H1 (cell line): Measurements from ENCODE around the gene CNDP1. TPM values are rescaled to one million over a fixed set of nuclear protein-coding genes. Genes with fewer than 3 reads are reported as not detected.

ENCODE experiments used
- CTCF ChIA-PET: fragments of 300-600 bp; sonication (Branson Sonifier 250); formaldehyde crosslinking; loops from one replicate; lab custom pipeline; 2021; ENCODE audit not compliant: partially characterized antibody; lab: Charles Lee
- POLR2A ChIA-PET: fragments of 300-600 bp; sonication (Branson Sonifier 250); formaldehyde crosslinking; loops from one replicate; lab custom pipeline; 2021; ENCODE audit warnings: inconsistent platforms; ENCODE audit not compliant: partially characterized antibody; lab: Charles Lee
- DNase-seq, 2 experiments: peaks; one replicate each; pipeline versions ENCODE4 v3.0.0 to v3.0.0-alpha.2; 2010 to 2022; ENCODE audit warnings: low spot score in 2 of 2, low read depth in 1 of 2, mixed read lengths in 1 of 2
- FAIRE-seq: peaks from 2 replicates; lab custom pipeline; 2011; peaks lifted over from hg19 to GRCh38; lab: Jason Lieb, UNC
- H2AFZ ChIP-seq: 2 replicates; pipeline ENCODE4 v1.8.1; 2012; ENCODE audit warnings: low read length, inconsistent platforms
- H2AK5ac ChIP-seq: 2 replicates; pipeline ENCODE4 v1.6.1; 2013; ENCODE audit warnings: low read depth, low read length
- H2BK120ac ChIP-seq: replicated peaks from 2 replicates; pipeline ENCODE3; 2013; ENCODE audit warnings: low read depth, low read length, inconsistent platforms
- H2BK12ac ChIP-seq: 2 replicates; pipeline ENCODE4 v1.6.1; 2013; ENCODE audit warnings: low read depth, low read length
- H2BK15ac ChIP-seq: 2 replicates; pipeline ENCODE4 v1.6.1; 2013; ENCODE audit warnings: low read length
- H2BK20ac ChIP-seq: 2 replicates; pipeline ENCODE4 v1.6.1; 2013; ENCODE audit warnings: low read length
- H2BK5ac ChIP-seq: 2 replicates; pipeline ENCODE4 v1.6.1; 2013; ENCODE audit warnings: low read depth, low read length
- H3K14ac ChIP-seq: 2 replicates; pipeline ENCODE4 v1.6.1; 2013; ENCODE audit warnings: inconsistent platforms; ENCODE audit not compliant: insufficient read length
- H3K18ac ChIP-seq: 2 replicates; pipeline ENCODE4 v1.6.1; 2013; ENCODE audit warnings: low read length; ENCODE audit errors: extremely low read depth
- H3K23ac ChIP-seq: 2 replicates; pipeline ENCODE4 v1.6.1; 2013; ENCODE audit warnings: inconsistent platforms; ENCODE audit not compliant: insufficient read length
- H3K23me2 ChIP-seq: 2 replicates; pipeline ENCODE4 v1.6.1; 2013; ENCODE audit warnings: low read depth, low read length
- H3K27ac ChIP-seq: 2 replicates; pipeline ENCODE4 v1.6.1; 2011; ENCODE audit warnings: low read depth, low read length, inconsistent platforms
- H3K27me3 ChIP-seq, 4 experiments: replicated peaks in 1 of 4; 1 replicate in 1 of 4; 2 replicates in 3 of 4; pipeline versions ENCODE4 v1.6.1 to v1.8.1; 2011 to 2013; ENCODE audit warnings: low read length in 3 of 4, mild to moderate bottlenecking in 3 of 4, inconsistent platforms in 2 of 4, mixed read lengths in 2 of 4, moderate library complexity in 1 of 4; ENCODE audit not compliant: control insufficient read depth in 3 of 4, insufficient read depth in 3 of 4; ENCODE audit errors: extremely low read depth in 1 of 4
- H3K36me3 ChIP-seq, 4 experiments: 2 replicates each; pipeline versions ENCODE4 v1.6.1 to v1.8.1; 2011 to 2013; ENCODE audit warnings: mild to moderate bottlenecking in 4 of 4, low read length in 3 of 4, moderate library complexity in 2 of 4, control low read depth in 1 of 4, inconsistent platforms in 1 of 4; ENCODE audit not compliant: insufficient read depth in 4 of 4, control insufficient read depth in 2 of 4
- H3K4ac ChIP-seq: replicated peaks from 2 replicates; pipeline ENCODE3; 2013; ENCODE audit warnings: low read length, low read depth, mixed read lengths, inconsistent platforms; ENCODE audit not compliant: insufficient read length
- H3K4me1 ChIP-seq, 4 experiments: replicated peaks in 1 of 4; 1 replicate in 1 of 4; 2 replicates in 3 of 4; pipeline versions ENCODE4 v1.6.1 to v1.8.1; 2011 to 2013; ENCODE audit warnings: low read length in 3 of 4, inconsistent platforms in 2 of 4, mixed read lengths in 1 of 4; ENCODE audit not compliant: insufficient read depth in 4 of 4, control insufficient read depth in 3 of 4
- H3K4me2 ChIP-seq, 2 experiments: 2 replicates each; pipeline versions ENCODE4 v1.6.1 to v1.8.1; 2011 to 2013; ENCODE audit warnings: low read depth in 2 of 2, low read length in 2 of 2, control low read depth in 1 of 2, inconsistent platforms in 1 of 2, mild to moderate bottlenecking in 1 of 2; ENCODE audit not compliant: insufficient read depth in 1 of 2
- H3K4me3 ChIP-seq, 4 experiments: fragments of 200-600, 300-600 bp in 1 of 4; sonication (generic), shearing (Covaris generic), sonication (Bioruptor Twin) in 1 of 4; 2 replicates each; pipeline versions ENCODE4 v1.5.1 to v1.8.1; 2011 to 2016; ENCODE audit warnings: low read length in 4 of 4, low read depth in 3 of 4, control low read depth in 2 of 4, inconsistent platforms in 2 of 4, mild to moderate bottlenecking in 2 of 4, mixed read lengths in 1 of 4, moderate library complexity in 1 of 4; ENCODE audit not compliant: insufficient read depth in 2 of 4; ENCODE audit errors: extremely low read depth in 1 of 4
- H3K56ac ChIP-seq: replicated peaks from 2 replicates; pipeline ENCODE3; 2013; ENCODE audit warnings: low read depth, mild to moderate bottlenecking, mixed read lengths, low read length, inconsistent platforms; ENCODE audit not compliant: insufficient read length
- H3K79me1 ChIP-seq: 2 replicates; pipeline ENCODE4 v1.6.1; 2013; ENCODE audit warnings: low read depth, low read length, control low read depth
- H3K79me2 ChIP-seq, 2 experiments: 2 replicates each; pipeline versions ENCODE4 v1.6.1 to v1.8.1; 2012 to 2013; ENCODE audit warnings: low read length in 2 of 2, mild to moderate bottlenecking in 2 of 2, inconsistent platforms in 1 of 2; ENCODE audit not compliant: insufficient read depth in 2 of 2, control insufficient read depth in 1 of 2
- H3K9ac ChIP-seq, 4 experiments: replicated peaks in 1 of 4; 1 replicate in 1 of 4; 2 replicates in 3 of 4; pipeline versions ENCODE4 v1.6.1 to v1.8.1; 2011 to 2013; ENCODE audit warnings: low read depth in 3 of 4, low read length in 3 of 4, control low read depth in 2 of 4, mild to moderate bottlenecking in 2 of 4, moderate library complexity in 2 of 4, inconsistent platforms in 1 of 4; ENCODE audit errors: extremely low read depth in 1 of 4
- H3K9me3 ChIP-seq, 2 experiments: 2 replicates each; pipeline versions ENCODE4 v1.6.1 to v1.8.1; 2012 to 2013; ENCODE audit warnings: mild to moderate bottlenecking in 2 of 2, moderate library complexity in 2 of 2, control low read depth in 1 of 2, inconsistent platforms in 1 of 2, low read depth in 1 of 2, low read length in 1 of 2, mixed read lengths in 1 of 2; ENCODE audit not compliant: insufficient read depth in 2 of 2
- H4K20me1 ChIP-seq, 2 experiments: replicated peaks in 1 of 2; 2 replicates each; pipeline versions ENCODE3 to v1.8.1; 2011 to 2013; ENCODE audit warnings: inconsistent platforms in 2 of 2, low read length in 2 of 2, mild to moderate bottlenecking in 1 of 2; ENCODE audit not compliant: insufficient read depth in 2 of 2, control insufficient read depth in 1 of 2
- H4K5ac ChIP-seq: 2 replicates; pipeline ENCODE4 v1.6.1; 2013; ENCODE audit warnings: low read length, low read depth, mixed read lengths, inconsistent platforms; ENCODE audit not compliant: insufficient read length
- H4K8ac ChIP-seq: 2 replicates; pipeline ENCODE4 v1.8.0; 2013; ENCODE audit warnings: mild to moderate bottlenecking, moderate library complexity, low read length, inconsistent platforms; ENCODE audit not compliant: insufficient read depth; ENCODE audit errors: extremely low read depth
- H4K91ac ChIP-seq: replicated peaks from 2 replicates; pipeline ENCODE3; 2013; ENCODE audit warnings: low read length, mixed read lengths, inconsistent platforms; ENCODE audit not compliant: insufficient read length
- HDAC6 ChIP-seq: IDR thresholded peaks from one replicate; pipeline ENCODE4 v1.7.1; 2012; ENCODE audit warnings: low read depth, mild to moderate bottlenecking, inconsistent platforms, low read length, moderate library complexity
- WGBS, 2 experiments: shearing (Covaris generic) in 1 of 2; methylation state at CpG; one replicate each; pipeline versions ENCODE4 v1.1.6 to v1.1.7; 2013 to 2015; ENCODE audit warnings: low lambda C conversion rate in 2 of 2, mixed read lengths in 2 of 2, inconsistent platforms in 1 of 2, low coverage in 1 of 2, missing lambda C conversion rate in 1 of 2; ENCODE audit not compliant: insufficient replicate concordance in 2 of 2, insufficient coverage in 1 of 2, insufficient read length in 1 of 2; ENCODE audit errors: extremely low coverage in 1 of 2, missing lambda C conversion rate in 1 of 2; 5-methylcytosine and 5-hydroxymethylcytosine counted together
- polyA plus RNA-seq, 7 experiments: library from polyadenylated mRNA; depleted of rRNA in 3 of 7; stranded (reverse) in 5 of 7; unstranded in 2 of 7; fragments of >200 nt in 5 of 7; fragments of 200-250 nt in 2 of 7; gene quantifications; 1 replicate in 5 of 7; 2 replicates in 1 of 7; 4 replicates in 1 of 7; pipeline versions ENCODE4 v1.2.1 to v1.2.3, GENCODE V29; 2011 to 2013; ENCODE audit warnings: missing spikeins in 2 of 7, mixed read lengths in 2 of 7
- total RNA-seq: library from RNA; stranded (reverse); fragmentation: NEBNext Ultra II Directional; extraction: Animal tissue kit (Norgen Biotek cat#: 25700); gene quantifications from 2 replicates; pipeline ENCODE4 v1.2.1, GENCODE V29; 2021

Gene CNDP1
- total and polyA plus RNA-seq, 2 of the 8 experiments (the other 6 are each of a cell fraction or from before 2014, with no cell fraction given), result 0.09 TPM; not detected in 1

DNA sequence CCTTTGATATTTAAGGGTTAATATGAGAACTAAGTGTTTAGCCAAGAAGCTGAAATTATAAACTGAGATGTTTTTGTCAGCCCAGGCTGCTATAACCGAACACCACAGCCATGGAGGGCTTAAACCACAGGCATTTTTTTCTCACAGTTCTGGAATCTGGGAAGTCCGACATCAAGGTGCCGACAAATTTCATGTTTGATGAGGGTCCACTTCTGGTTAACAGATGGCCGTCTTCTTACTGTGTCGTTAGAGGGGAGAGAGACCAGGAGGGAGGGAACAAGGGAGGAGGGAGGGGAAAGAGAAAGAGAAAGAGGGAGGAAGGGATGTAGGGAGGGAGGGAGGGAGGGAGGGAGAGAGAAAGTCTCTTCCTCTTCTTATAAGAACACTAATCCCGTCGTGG is 44.6 kb upstream of the CNDP1 start:
- H3K18ac ChIP-seq, result no peak overlapping the region
- no peak overlapping the region for H3K27ac ChIP-seq
- H2BK12ac ChIP-seq, result no peak overlapping the region
- no peak overlapping the region for H4K8ac ChIP-seq
- H3K4me2 ChIP-seq, result no peak overlapping the region
- CTCF ChIA-PET, result interaction anchor here (0.6 to 7.4 kb wide), 6 partner anchors 8 to 1187 kb away, joined by 3 to 98 read pairs (median 3); no protein-coding TSS in a partner anchor
- H3K23me2 ChIP-seq, result no peaks in the 10 kb centered on the region
- no peak overlapping the region for H3K23ac ChIP-seq
- no peak overlapping the region for H4K5ac ChIP-seq
- no peak overlapping the region for H3K4me3 ChIP-seq
- H3K9ac ChIP-seq, result no peak overlapping the region
- H3K79me1 ChIP-seq, result no peaks in the 10 kb centered on the region
- no peak overlapping the region for H2AK5ac ChIP-seq
- no peak for FAIRE-seq
- H2BK120ac ChIP-seq, result no peak overlapping the region
- no peaks in the 10 kb centered on the region for H4K20me1 ChIP-seq
- no peak for DNase-seq
- H3K79me2 ChIP-seq, result no peaks in the 10 kb centered on the region
- no peak overlapping the region for H3K56ac ChIP-seq
- H3K4me1 ChIP-seq, result peaks cover 0 to 3% (median 0%) of the 10 kb centered on the region in 4 experiments; a peak in 1 of 7 replicates
- no peak overlapping the region for H2BK20ac ChIP-seq
- H4K91ac ChIP-seq, result no peak overlapping the region
- POLR2A ChIA-PET, result no interaction called here
- WGBS, 2 experiments, result 84% methylated on average over 7 of the region's 7 CpGs; no CpG with 5 or more reads in 1 of the 2 experiments
- H2BK5ac ChIP-seq, result no peak overlapping the region
- H3K14ac ChIP-seq, result no peak overlapping the region
- no peak overlapping the region for H3K4ac ChIP-seq
- no peaks in the 10 kb centered on the region for H3K9me3 ChIP-seq
- H2AFZ ChIP-seq, result no peak overlapping the region
- no peak overlapping the region for H2BK15ac ChIP-seq
- no peaks in the 10 kb centered on the region for H3K27me3 ChIP-seq
- no peaks in the 10 kb centered on the region for H3K36me3 ChIP-seq
- TF ChIP-seq HDAC6, result no peak
